ENCODE measurements around the gene PFKFB4. TPM values are rescaled to one million over a fixed set of nuclear protein-coding genes. Genes with fewer than 3 reads are reported as not detected.
"Not testable (repeated sequence)": the region's sequence is repeated elsewhere in the genome, so short reads cannot be mapped to it uniquely, and the experiment has no call there.

The PFKFB4 gene
- total RNA-seq, 2 experiments from 2014 or later: 0.98 to 2.5 TPM

DNA sequence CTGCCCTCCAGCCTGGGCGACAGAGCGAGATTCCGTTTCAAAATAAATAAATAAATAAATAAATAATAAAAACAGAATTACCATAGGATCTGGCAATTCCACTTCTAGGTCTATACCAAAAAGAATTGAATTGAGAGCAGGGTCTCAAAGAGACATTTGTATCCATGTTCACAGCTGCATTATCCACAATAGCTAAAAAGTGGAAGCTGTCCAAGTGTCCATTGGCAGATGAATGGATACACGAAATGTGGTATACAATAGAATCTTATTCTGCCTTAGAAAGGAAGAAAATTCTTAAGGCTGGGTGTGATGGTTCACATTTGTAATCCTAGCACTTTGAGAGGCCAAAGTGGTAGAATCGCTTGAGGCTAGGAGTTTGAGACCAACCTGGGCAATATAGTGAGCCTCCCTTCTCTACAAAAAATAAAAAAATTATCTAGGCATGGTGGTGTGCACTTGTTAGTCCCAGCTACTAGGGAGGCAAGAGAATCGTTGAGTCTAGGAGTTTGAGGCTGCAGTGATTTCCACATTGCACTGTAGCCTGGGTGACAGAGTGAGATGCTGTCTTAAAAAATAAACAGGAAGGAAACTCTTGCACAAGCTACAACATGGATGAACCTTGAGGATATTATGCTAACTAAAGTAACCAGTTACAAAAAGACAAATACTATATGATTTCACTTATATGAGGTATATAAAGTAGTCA lies 24.2 kb downstream of the PFKFB4 start:
- ChIA-PET POLR2A (interaction anchor here (0.5 kb wide), 1 partner anchor 29 kb away, joined by 3 read pairs; no protein-coding TSS in a partner anchor), CTCF (interaction anchor here (1.7 kb wide), 1 partner anchor 96 kb away, joined by 5 read pairs; no protein-coding TSS in a partner anchor)
- peaks cover 2% of the 10 kb centered on the region for H3K36me3 ChIP-seq (ENCODE audit: insufficient read depth, low read length)
- no peaks in the 10 kb centered on the region for H3K9me3 ChIP-seq (ENCODE audit: control insufficient read depth in 1 of 2, insufficient read depth in 1 of 2, low read length in 2 of 2)
- ATAC-seq (ENCODE audit: poor library complexity): no peak
- no peaks in the 10 kb centered on the region for H3K36me3 Mint-ChIP-seq (ENCODE audit: low read depth)
- intact Hi-C loops (cut with DNase I, micrococcal nuclease): no loop called here
- no peak overlapping the region for H3K27ac ChIP-seq (ENCODE audit: low read depth in 1 of 2, low read length in 2 of 2)
- no peak overlapping the region for H3K27ac Mint-ChIP-seq
- H3K4me3 Mint-ChIP-seq: no peak overlapping the region
- peaks cover 4% of the 10 kb centered on the region for H3K4me1 Mint-ChIP-seq (ENCODE audit: low read depth)
- no peak for DNase-seq
- H3K27me3 ChIP-seq (ENCODE audit: control insufficient read depth in 1 of 2, insufficient read depth in 2 of 2, low read length in 2 of 2): no peaks in the 10 kb centered on the region
- H3K27me3 Mint-ChIP-seq: no peaks in the 10 kb centered on the region
- H3K4me1 ChIP-seq (ENCODE audit: insufficient read depth, low read length): no peaks in the 10 kb centered on the region
- H3K4me3 ChIP-seq (ENCODE audit: low read length): no peak overlapping the region
- no peaks in the 10 kb centered on the region for H3K9me3 Mint-ChIP-seq
- TF ChIP-seq, protein P1, sequence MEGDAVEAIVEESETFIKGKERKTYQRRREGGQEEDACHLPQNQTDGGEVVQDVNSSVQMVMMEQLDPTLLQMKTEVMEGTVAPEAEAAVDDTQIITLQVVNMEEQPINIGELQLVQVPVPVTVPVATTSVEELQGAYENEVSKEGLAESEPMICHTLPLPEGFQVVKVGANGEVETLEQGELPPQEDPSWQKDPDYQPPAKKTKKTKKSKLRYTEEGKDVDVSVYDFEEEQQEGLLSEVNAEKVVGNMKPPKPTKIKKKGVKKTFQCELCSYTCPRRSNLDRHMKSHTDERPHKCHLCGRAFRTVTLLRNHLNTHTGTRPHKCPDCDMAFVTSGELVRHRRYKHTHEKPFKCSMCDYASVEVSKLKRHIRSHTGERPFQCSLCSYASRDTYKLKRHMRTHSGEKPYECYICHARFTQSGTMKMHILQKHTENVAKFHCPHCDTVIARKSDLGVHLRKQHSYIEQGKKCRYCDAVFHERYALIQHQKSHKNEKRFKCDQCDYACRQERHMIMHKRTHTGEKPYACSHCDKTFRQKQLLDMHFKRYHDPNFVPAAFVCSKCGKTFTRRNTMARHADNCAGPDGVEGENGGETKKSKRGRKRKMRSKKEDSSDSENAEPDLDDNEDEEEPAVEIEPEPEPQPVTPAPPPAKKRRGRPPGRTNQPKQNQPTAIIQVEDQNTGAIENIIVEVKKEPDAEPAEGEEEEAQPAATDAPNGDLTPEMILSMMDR (IDR thresholded peaks at IDR 0.05): no peak

DNA sequence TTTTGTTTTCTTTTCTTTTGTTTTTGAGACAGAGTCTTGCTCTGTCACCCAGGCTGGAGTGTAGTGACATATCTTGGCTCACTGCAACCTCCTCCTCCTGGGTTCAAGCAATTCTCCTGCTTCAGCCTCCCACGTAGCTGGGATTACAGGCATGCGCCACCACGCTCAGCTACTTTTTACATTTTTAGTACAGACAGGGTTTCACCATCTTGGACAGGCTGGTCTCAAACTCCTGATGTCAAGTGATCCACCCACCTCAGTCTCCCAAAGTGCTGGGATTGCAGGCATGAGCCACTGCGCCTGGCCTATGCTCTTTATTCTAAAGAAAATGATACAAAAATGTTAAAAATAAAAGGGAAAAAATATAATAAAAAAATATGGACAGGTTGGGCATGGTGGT lies 25.9 kb downstream of the PFKFB4 start:
- POLR2A ChIA-PET: interaction anchor here (1.2 kb wide), 1 partner anchor 14 kb away, joined by 6 read pairs; no protein-coding TSS in a partner anchor
- H3K27ac ChIP-seq (ENCODE audit: low read depth in 1 of 2, low read length in 2 of 2); H3K36me3 Mint-ChIP-seq (ENCODE audit: low read depth); H3K9me3 Mint-ChIP-seq; H3K4me1 Mint-ChIP-seq (ENCODE audit: low read depth); H3K27ac Mint-ChIP-seq; H3K4me3 ChIP-seq (ENCODE audit: low read length); H3K9me3 ChIP-seq (ENCODE audit: control insufficient read depth in 1 of 2, insufficient read depth in 1 of 2, low read length in 2 of 2); ATAC-seq (ENCODE audit: poor library complexity); DNase-seq; H3K27me3 Mint-ChIP-seq; H3K27me3 ChIP-seq (ENCODE audit: control insufficient read depth in 1 of 2, insufficient read depth in 2 of 2, low read length in 2 of 2); intact Hi-C loops (cut with DNase I, micrococcal nuclease); H3K4me3 Mint-ChIP-seq; H3K4me1 ChIP-seq (ENCODE audit: insufficient read depth, low read length); H3K36me3 ChIP-seq (ENCODE audit: insufficient read depth, low read length): not testable (repeated sequence)
- CTCF ChIA-PET: interaction anchor here (0.9 kb wide), 1 partner anchor 95 kb away, joined by 3 read pairs; no protein-coding TSS in a partner anchor

DNA sequence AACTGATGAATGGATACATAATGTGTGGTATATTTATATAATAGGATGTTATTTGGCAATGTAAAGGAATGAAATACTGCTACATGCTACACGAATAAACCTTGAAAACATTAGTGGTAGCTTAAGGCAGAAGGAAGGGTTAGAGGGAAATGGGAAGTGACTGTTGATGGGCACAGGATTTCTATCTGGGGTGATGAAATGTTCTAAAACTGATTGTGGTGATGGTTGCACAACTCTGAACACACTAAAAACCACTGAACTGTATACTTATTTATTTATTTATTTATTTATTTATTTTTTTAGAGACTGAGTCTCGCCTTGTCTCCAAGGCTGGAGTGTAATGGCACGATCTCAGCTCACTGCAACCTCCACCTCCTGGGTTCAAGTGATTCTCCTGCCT lies 27.8 kb downstream of the PFKFB4 start:
- no peaks in the 10 kb centered on the region for H3K27me3 ChIP-seq (ENCODE audit: control insufficient read depth in 1 of 2, insufficient read depth in 2 of 2, low read length in 2 of 2)
- no peaks in the 10 kb centered on the region for H3K36me3 Mint-ChIP-seq (ENCODE audit: low read depth)
- H3K27ac ChIP-seq (ENCODE audit: low read depth in 1 of 2, low read length in 2 of 2): no peak overlapping the region
- POLR2A ChIA-PET: no interaction called here
- no peaks in the 10 kb centered on the region for H3K27me3 Mint-ChIP-seq
- TF ChIP-seq, protein P1 (IDR thresholded peaks at IDR 0.05): no peak
- intact Hi-C loops (cut with DNase I, micrococcal nuclease): no loop called here
- DNase-seq (no peak), ATAC-seq (ENCODE audit: poor library complexity) (no peak)
- H3K4me3 Mint-ChIP-seq: no peak overlapping the region
- H3K4me1 Mint-ChIP-seq (ENCODE audit: low read depth): peaks cover 4% of the 10 kb centered on the region
- CTCF ChIA-PET: no interaction called here
- no peaks in the 10 kb centered on the region for H3K4me1 ChIP-seq (ENCODE audit: insufficient read depth, low read length)
- H3K36me3 ChIP-seq (ENCODE audit: insufficient read depth, low read length): no peaks in the 10 kb centered on the region
- no peak overlapping the region for H3K27ac Mint-ChIP-seq
- H3K9me3 ChIP-seq (ENCODE audit: control insufficient read depth in 1 of 2, insufficient read depth in 1 of 2, low read length in 2 of 2): no peaks in the 10 kb centered on the region
- H3K4me3 ChIP-seq (ENCODE audit: low read length): no peak overlapping the region
- no peaks in the 10 kb centered on the region for H3K9me3 Mint-ChIP-seq

DNA sequence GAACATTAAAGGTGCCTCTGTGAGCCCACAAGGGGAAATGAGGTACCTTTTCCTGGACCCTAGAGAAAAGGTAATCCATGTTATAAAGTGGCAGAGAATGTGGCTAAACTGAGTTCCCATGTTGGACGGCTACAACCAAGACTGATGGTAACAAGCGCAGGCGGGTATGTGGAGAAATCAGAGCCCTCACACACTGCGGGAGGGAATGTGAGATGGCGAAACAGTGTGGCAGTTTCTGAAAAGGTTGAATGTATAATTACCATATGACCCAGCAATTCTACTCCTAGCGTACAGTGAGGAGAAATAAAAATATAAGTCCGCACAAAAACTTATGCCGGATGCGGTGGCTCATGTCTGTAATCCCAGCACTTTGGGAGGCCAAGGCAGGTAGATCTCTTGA lies 28.6 kb downstream of the PFKFB4 start:
- no peaks in the 10 kb centered on the region for H3K36me3 Mint-ChIP-seq (ENCODE audit: low read depth)
- Histone ChIP-seq H3K9me3 (ENCODE audit: control insufficient read depth in 1 of 2, insufficient read depth in 1 of 2, low read length in 2 of 2) (no peaks in the 10 kb centered on the region), H3K27ac (ENCODE audit: low read depth in 1 of 2, low read length in 2 of 2) (no peak overlapping the region), H3K36me3 (ENCODE audit: insufficient read depth, low read length) (no peaks in the 10 kb centered on the region), H3K27me3 (ENCODE audit: control insufficient read depth in 1 of 2, insufficient read depth in 2 of 2, low read length in 2 of 2) (no peaks in the 10 kb centered on the region), H3K4me3 (ENCODE audit: low read length) (no peak overlapping the region), H3K4me1 (ENCODE audit: insufficient read depth, low read length) (no peaks in the 10 kb centered on the region)
- intact Hi-C loops (cut with DNase I, micrococcal nuclease): no loop called here
- no peak for ATAC-seq (ENCODE audit: poor library complexity)
- no peak overlapping the region for H3K4me3 Mint-ChIP-seq
- no peaks in the 10 kb centered on the region for H3K9me3 Mint-ChIP-seq
- ChIA-PET CTCF (no interaction called here), POLR2A (no interaction called here)
- H3K27me3 Mint-ChIP-seq: no peaks in the 10 kb centered on the region
- peaks cover 4% of the 10 kb centered on the region for H3K4me1 Mint-ChIP-seq (ENCODE audit: low read depth)
- DNase-seq: no peak
- TF ChIP-seq, protein P1 (IDR thresholded peaks at IDR 0.05): no peak
- no peak overlapping the region for H3K27ac Mint-ChIP-seq
